ENCODE measurements around the gene NPHS1. TPM values are rescaled to one million over a fixed set of nuclear protein-coding genes. Genes with fewer than 3 reads are reported as not detected.

Gene NPHS1
- total RNA-seq, 1 donor from 2014 or later: 4.7 TPM

DNA sequence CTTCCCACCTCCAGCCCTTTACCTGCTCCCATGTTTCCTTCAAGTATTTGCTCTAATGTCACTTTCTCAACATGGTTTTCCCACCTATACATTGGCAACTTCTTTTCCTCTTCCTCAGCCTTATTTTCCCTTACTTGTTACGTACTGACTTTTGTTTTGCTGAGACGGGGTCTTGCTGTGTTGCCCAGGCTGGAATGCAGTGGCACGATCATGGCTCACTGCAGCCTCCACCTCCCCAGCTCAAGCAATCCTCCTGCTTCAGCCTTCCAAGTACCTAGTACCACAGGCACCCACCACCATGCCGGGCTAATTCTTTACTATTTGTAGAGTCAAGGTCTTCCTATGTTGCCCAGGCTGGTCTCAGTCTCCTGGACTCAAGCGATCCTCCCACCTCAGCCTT lies 44.7 kb downstream of the NPHS1 start:
- no peak for DNase-seq
- Mint-ChIP-seq H3K4me3 (ENCODE audit: unreplicated experiment) (no peak overlapping the region), H3K27ac (ENCODE audit: unreplicated experiment) (no peak overlapping the region), H3K27me3 (ENCODE audit: unreplicated experiment) (no peaks in the 10 kb centered on the region), H3K36me3 (ENCODE audit: unreplicated experiment) (no peaks in the 10 kb centered on the region), H3K9me3 (ENCODE audit: unreplicated experiment) (peaks cover 2% of the 10 kb centered on the region), H3K4me1 (ENCODE audit: low read depth, unreplicated experiment) (no peaks in the 10 kb centered on the region)
- TF ChIP-seq CTCF (IDR thresholded peaks at IDR 0.05; ENCODE audit: partially characterized antibody, unreplicated experiment): no peak

DNA sequence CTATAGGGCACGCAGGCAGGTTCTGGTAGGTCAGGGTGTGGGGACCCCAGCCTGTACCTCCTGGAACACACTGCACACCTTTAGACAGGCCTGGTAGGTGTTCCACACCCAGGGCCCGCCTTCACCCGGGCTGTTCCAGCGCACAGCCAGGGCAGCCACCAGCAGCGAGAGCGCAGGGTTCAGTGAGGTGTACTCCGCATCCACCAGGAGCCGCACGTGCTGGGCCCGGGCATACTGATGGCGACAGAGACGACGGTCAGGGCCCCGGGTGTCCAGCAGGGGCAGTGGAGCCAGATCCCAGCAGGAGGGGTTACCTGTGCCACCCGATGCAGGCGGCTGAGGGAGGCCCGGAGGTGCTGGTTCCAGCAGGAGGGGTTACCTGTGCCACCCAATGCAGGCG lies 45.7 kb downstream of the NPHS1 start:
- Mint-ChIP-seq H3K4me3 (ENCODE audit: unreplicated experiment) (no peak overlapping the region), H3K27me3 (ENCODE audit: unreplicated experiment) (no peaks in the 10 kb centered on the region), H3K4me1 (ENCODE audit: low read depth, unreplicated experiment) (no peaks in the 10 kb centered on the region), H3K9me3 (ENCODE audit: unreplicated experiment) (peaks cover 2% of the 10 kb centered on the region), H3K36me3 (ENCODE audit: unreplicated experiment) (no peaks in the 10 kb centered on the region), H3K27ac (ENCODE audit: unreplicated experiment) (no peak overlapping the region)
- TF ChIP-seq CTCF (IDR thresholded peaks at IDR 0.05; ENCODE audit: partially characterized antibody, unreplicated experiment): no peak
- DNase-seq: no peak

DNA sequence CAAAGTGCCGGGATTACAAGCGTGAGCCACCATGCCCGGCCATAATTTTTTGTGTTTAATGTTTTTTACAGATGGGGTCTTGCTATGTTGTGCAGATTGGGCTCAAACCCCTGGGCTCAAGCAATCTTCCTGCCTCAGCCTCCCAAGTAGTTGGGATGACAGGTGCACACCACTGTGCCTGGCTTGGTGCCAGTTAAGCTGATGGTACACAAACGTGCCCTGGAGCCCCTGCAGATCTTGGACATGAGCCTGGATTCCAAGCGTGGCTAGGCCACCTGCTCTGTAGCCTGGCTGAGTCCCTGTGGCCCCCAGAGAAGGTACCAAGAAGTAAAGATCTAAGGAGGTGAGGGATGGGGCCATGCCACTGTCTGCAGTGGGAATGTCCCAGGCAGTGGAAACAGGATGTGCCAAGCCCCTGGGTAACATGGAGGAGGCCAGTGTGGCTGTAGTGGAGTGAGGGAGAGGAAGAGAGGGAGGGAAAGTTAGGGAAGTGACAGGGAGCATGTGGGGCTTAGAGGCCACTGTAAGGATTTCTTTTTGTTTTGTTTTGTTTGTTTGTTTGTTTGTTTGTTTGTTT lies 46.7 kb downstream of the NPHS1 start:
- Mint-ChIP-seq H3K4me1 (ENCODE audit: low read depth, unreplicated experiment) (no peaks in the 10 kb centered on the region), H3K36me3 (ENCODE audit: unreplicated experiment) (no peaks in the 10 kb centered on the region), H3K27me3 (ENCODE audit: unreplicated experiment) (no peaks in the 10 kb centered on the region), H3K9me3 (ENCODE audit: unreplicated experiment) (peaks cover 2% of the 10 kb centered on the region), H3K27ac (ENCODE audit: unreplicated experiment) (no peak overlapping the region), H3K4me3 (ENCODE audit: unreplicated experiment) (no peak overlapping the region)
- no peak for DNase-seq
- no peak for TF ChIP-seq CTCF (IDR thresholded peaks at IDR 0.05; ENCODE audit: partially characterized antibody, unreplicated experiment)

GRCh38 chr19:35801828-35802227 lies 50.5 kb downstream of the NPHS1 start:
- DNase-seq: no peak
- Mint-ChIP-seq H3K4me1 (ENCODE audit: low read depth, unreplicated experiment) (no peaks in the 10 kb centered on the region), H3K36me3 (ENCODE audit: unreplicated experiment) (no peaks in the 10 kb centered on the region), H3K9me3 (ENCODE audit: unreplicated experiment) (peaks cover 2% of the 10 kb centered on the region), H3K4me3 (ENCODE audit: unreplicated experiment) (no peak overlapping the region), H3K27ac (ENCODE audit: unreplicated experiment) (no peak overlapping the region), H3K27me3 (ENCODE audit: unreplicated experiment) (peaks cover 8% of the 10 kb centered on the region)
- TF ChIP-seq CTCF (IDR thresholded peaks at IDR 0.05; ENCODE audit: partially characterized antibody, unreplicated experiment): no peak

GRCh38 chr19:35797663-35798062 lies 54.6 kb downstream of the NPHS1 start:
- Mint-ChIP-seq H3K27me3 (ENCODE audit: unreplicated experiment) (peaks cover 16% of the 10 kb centered on the region), H3K9me3 (ENCODE audit: unreplicated experiment) (no peaks in the 10 kb centered on the region), H3K36me3 (ENCODE audit: unreplicated experiment) (no peaks in the 10 kb centered on the region), H3K27ac (ENCODE audit: unreplicated experiment) (no peak overlapping the region), H3K4me1 (ENCODE audit: low read depth, unreplicated experiment) (no peaks in the 10 kb centered on the region), H3K4me3 (ENCODE audit: unreplicated experiment) (no peak overlapping the region)
- no peak for TF ChIP-seq CTCF (IDR thresholded peaks at IDR 0.05; ENCODE audit: partially characterized antibody, unreplicated experiment)
- DNase-seq: no peak

Measured in glutamatergic neuron (in vitro differentiated cells).